NCI-H526 (cell line): ENCODE data around the gene TMEM44.

Experiments used
- DNase-seq, 2 experiments: peaks; one replicate each; lab custom pipeline; 2025; lab: John Stamatoyannopoulos, UW

The TMEM44 gene, protein sequence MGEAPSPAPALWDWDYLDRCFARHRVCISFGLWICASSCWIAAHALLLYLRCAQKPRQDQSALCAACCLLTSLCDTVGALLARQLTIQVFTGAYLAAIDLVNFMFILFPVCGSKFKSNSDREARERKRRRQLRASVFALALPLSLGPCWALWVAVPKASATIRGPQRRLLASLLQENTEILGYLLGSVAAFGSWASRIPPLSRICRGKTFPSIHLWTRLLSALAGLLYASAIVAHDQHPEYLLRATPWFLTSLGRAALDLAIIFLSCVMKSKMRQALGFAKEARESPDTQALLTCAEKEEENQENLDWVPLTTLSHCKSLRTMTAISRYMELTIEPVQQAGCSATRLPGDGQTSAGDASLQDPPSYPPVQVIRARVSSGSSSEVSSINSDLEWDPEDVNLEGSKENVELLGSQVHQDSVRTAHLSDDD

DNA sequence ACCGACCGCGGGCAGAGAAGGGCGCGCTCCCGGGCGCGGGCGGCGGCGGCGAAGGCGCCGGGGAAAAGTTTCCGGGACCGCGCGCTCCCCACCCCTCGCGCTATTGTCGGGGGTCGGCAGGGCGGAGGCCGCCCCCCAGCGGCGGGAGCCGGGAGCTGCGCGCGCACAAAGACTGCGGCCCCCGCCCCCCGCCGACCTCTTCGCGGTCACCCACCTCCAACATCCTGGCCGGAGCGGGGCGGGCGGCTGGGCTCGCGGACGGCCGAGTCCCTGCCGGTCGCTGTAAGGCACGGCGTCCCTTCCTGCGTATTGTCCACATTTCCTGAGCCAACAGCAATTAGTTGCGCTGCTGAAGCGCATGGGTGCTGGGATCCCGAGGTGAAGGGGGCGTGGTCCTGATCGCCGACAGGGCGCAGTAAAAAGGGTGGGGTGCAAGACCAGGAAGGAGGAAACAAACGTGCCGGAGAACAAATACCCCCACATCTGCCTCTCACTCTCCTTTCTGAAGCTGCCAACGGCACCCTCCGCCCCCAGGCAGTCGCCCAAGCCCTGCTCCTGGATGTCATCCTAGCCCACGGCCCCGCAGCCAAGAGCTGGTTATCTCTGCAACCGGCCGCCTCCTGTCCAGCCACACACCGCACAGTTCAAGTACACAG lies at the start of gene TMEM44:
Gene TMEM44, minus strand, starts transcription at position 71 of the 656 bp plus-strand sequence. CDS start 204 bp downstream, outside the sequence.
- DNase-seq = peak; percentile 66 to 82

DNA sequence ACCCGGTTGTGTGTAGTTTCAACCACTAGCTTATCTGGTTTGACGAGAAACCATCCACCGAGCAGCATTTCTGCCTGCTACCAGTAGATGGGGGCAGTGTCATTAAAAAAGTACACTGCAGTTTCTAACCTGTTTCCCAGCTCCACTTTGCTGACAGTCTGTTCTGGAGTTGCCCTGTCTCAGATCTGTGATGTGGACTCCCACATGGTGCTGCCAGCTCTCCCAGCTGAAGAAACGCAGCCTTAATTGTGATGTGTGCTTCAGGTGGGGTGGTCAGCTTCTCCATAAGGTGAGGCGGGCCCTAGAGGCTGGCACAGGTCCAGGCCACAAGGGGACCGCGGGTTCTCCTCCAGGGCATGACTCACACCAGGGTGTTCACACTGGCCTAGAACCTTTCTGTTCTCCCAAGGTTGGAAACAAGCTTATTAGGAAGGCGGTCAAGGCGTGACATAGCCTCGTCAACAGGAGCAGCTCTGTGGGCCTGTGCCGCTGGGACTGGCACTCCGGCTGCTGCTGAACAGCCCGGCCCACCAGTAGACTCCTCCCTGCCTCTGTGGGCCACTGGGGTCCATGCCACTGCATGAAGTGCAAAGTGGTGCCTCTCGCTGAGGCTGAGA lies 49.6 kb upstream of the TMEM44 start:
- peak; percentile 64 to 87 for DNase-seq

DNA sequence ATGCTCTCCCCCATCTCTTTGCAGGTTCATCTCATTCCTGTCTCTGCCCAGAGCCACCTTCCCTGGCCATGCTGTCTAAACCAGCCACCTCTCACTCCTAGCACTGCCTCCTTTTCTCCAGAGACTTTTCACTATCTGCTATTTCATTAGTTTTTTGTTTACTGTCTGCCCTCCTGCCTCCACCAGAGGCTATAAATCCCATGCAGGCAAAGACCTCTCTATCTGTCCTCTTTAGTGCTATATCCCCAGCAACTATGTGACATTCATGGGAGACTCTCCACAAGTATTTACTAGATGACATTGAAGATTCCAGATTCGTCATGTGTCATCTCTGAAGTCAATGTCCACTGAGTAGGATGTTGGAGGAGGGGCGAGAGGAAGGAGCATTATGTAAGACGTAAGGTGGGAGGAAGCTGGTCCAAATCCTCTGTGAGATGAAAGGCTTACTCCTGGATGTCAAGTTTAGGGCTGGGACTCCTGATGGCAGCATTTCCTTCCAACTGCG lies 49.0 kb upstream of the TMEM44 start:
- no peak for DNase-seq

DNA sequence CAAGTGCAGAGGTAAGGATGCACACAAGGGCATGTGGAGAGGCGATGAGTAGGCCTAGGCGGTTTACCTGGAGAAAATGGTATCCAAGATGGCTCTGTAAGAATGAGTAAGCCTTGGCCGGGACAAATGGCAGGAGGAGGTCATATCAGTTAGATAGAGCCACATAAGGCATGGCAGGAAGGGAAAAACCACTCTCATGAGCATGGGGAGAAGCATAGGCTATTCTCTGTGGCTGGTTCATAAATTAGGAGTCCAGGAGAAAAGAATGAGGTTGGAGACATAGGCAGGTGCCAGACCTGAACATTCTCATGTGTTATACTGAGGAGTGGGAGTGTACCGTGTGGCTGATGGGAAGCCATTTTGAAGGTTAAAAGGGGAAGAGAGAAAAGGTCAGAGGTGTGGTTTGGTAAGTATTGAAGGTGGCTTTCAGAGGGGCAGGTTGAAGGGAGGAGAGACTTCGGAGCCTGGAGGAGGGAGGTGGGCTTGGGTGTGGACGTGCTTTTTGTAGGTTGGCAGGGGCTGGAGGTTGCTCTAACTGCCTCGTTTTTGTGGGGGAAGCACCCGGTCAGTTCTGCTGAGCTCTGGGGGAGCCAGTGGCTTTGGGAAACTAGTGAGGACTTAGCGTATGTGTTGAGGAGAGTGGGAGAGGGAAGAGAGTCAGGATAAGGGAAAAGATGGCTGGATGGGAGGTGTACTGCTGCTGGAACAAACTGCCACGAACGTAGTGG lies 47.8 kb upstream of the TMEM44 start:
- no peak for DNase-seq

DNA sequence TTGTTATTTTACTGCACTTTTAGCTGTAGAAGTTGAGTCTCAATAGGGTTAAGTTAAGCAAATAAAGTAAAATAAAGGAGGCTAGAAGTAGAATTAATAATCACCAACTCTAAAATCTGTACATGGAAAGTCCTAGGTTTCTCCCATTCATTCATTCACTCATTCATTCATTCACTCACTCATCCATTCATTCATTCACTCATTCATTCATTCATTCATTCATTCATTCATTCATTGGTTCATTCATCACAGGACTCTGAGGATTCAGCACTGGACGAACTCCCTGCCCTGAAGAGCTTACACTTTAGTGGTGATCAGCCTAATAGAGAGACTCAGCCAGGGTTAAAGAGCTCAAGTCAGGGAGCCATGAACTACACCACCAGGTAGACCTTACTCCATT lies 43.3 kb upstream of the TMEM44 start:
- no peak for DNase-seq

DNA sequence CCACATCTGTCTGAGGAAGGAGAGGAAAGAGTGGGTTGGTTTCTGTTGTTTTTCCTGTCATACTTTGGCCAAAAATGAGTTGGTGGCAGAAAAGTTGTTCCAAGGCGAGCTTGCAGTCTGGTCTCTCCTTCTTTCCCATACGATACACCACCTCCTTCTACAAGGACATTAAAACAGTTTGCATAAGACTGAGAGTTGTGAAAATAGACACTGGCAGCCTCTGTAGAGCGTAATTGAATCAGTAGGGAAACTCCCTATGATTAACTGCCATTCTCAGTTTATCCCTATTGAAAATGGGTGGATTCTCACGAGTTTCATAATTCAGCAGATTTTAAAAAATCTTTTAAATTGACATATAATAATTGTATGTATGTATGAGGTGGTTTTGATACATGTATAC lies 42.5 kb upstream of the TMEM44 start:
- no peak for DNase-seq

DNA sequence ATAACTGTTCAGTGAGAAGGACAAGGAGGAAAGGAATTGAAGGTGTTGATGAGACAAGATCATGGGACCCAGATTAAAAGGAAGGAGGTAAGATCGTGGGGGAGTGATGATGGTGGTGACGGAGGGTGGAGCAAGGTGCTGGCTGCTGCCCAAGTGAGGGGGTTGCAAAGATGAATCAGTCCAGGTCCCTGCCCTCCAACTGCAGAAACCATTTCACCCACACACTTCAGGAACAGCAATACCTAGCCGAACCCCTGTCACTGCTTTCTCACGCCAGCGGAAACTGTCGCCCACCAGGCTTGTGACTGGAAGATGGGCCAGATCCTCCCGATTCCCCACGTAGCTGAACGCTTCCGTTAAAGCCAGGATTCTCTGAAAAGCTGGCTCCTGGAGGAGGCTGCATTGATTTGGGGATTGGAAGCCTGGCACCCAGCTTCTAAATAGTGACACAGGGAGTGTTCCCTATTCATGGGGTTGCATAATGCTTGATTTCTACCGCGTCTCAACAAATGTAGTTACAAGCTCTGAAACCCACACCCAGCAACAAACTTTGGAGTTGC lies 41.9 kb upstream of the TMEM44 start:
- no peak for DNase-seq

DNA sequence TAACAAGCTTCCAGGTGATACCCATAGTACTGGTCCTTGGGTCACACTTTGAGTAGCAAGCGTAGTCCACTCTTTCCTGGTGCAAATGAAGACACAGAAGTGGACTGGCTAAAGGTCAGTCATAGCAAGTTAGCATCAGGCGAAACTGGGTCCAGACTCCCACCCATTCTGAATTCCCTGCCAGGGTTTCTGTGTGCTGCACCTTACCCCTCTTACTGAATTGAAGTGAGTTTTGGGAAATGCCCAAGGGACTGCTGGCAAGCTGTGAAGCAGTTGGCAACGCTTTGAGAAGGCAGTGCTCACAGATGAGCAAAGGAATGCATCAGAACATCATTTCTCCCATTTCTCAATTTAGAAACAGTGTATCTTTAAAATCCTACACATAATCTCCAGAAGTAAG lies 40.5 kb upstream of the TMEM44 start:
- no peak for DNase-seq

DNA sequence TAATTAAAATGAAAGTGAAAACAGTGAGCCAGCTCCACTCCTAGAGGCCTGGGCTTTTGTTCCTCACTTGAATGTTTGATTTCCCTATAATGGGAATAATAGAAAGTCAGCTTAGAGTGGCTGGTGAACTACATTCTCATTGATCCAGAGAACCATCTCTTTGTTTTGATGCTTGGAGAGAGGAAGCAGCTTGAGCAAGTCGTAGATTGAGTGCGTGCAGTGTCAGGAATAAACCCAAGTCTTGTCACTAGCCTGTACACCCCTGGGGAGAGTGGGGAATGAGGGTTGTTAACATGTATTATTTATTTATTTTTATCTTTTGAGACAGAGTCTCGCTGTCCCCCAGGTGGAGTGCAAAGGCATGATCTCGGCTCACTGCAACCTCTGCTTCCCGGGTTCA lies 39.7 kb upstream of the TMEM44 start:
- no peak for DNase-seq

DNA sequence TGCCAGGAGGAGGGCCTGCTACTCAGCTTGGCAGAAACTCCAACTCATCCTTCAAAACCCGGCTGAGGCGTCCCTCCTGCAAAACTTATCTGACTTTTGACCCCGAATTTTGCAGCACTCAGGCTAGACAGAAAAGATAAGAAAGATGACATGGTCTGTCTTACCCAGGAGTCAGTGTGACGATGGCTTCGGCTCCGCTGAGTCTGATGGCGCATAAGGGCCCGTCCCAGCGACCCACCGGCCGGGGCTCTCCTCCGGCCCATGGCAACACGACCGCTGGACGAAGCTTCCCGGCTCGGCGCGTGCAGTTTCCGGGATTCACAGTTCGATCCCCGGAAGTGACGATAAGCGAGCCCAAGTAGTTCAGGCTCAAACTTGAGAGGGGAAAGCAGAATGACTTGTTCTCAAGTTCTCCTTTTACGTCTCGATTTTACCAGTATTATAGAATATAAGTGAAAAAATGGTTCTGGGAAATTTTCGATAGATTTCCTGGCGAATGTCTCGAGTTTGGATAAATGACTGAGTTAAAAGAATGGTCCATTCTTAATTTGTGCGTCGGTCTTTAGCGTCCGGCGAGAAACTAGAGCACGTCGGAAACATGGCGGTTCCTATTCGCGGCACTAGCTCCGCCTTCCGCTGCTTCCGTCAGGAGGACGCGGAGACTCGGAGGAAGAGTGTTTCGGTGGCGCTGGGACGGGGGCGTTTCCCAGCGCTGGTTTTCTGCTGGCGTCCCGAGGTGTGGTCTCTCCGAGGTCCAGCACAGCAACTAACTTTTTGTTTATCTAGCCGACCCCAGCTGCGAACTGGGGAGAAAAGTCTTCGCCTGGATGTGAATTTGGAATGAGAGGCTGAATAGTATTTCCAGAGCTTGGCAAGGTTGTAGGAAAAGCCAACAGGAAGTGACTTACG lies 38.9 kb upstream of the TMEM44 start, which contains the start of gene LSG1:
Gene LSG1, minus strand, starts transcription at position 292 of the 909 bp plus-strand sequence. Its CDS starts 29 bp downstream, at position 263.
- peak; percentile 94 to 95 for DNase-seq

DNA sequence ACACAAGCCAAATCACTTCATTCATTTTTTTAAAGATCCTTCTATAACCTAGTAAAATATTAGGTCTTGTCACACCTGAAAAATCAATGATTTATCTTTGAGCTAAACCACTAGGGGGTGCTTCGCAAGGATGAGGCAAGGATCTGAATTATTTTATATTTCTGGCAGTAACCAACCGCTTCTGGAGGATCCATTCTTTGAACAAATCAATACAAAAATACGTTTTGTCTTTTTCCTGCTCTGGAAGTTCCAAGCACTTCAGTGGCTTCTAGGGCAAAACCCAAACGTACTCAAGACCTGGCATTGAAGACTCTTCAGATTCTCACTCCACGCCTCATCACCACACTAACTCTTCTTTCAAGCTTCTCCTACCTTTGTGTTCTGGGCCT lies 38.3 kb upstream of the TMEM44 start:
- DNase-seq = peak; percentile 18 to 62

DNA sequence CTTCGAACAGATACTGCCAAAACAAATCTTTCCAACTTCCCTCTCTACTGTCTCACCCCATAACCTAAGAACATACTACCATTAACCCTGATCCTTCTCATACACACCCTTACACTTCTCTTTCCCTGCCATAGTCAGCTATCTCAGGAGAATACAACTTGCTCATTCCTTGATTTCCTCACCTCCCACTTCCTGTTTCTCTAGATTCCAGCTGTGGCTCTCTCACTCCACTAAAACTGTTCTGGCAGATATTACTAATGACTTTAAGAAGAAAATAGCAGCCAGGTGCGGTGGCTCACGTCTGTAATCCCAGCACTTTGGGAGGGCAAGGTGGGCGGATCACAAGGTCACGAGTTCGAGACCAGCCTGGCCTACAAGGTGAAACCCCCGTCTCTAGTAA lies 34.1 kb upstream of the TMEM44 start:
- no peak for DNase-seq

DNA sequence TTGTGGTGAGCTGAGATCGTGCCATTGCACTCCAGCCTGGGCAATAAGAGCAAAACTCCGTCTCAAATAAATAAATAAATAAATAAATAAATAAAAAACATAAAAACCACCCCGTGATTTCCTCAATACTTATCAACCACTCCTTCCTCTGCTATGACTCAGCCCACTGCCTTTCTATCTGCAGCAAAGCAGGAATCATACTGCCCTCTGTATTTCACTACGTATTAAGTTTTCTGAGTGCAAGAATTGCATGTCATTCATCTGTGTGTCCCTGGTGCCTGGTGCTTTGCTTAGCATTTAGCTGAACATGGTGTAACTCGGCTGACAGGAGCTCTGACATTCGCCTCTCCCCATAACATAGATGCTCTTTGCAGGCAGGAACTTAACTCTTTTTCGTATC lies 31.6 kb upstream of the TMEM44 start:
- no peak for DNase-seq

DNA sequence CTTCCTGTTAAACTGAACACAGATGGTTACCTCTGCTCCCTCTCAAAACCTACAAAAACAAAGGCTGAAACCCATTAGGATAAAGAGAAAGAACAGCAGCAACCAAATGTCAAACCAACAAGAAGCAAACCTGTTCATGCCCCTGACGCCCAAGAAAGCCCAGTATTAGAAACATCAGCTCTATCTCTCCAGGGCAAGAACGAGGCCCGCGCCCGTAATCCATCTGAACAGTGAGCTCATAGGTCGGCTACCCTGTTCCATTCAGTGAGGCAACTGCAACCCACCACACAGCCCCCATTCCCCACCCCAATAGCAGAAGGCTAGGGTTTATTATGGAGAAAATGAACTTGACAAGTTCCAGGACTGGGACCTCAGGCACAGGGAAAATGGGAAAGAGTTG lies 28.7 kb upstream of the TMEM44 start:
- DNase-seq = no peak

DNA sequence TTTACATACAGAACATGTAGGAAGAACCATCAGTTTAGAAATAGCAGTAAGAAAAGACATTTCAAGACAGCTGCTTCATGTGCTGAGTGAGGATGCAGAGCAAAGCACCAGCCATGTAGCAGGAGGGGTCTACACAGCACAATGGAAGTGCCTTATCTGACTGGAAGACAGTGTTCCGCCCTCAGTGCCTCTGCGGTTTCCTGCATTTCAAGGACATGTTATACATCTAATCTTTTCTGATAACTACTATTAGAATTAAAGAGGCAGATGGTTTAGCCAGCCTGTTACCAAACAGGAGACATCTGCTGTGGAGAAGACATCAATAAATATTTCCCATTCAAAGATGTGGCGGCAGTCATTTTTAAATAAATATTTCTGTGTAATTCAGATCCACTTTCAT lies 28.2 kb upstream of the TMEM44 start:
- DNase-seq = no peak

DNA sequence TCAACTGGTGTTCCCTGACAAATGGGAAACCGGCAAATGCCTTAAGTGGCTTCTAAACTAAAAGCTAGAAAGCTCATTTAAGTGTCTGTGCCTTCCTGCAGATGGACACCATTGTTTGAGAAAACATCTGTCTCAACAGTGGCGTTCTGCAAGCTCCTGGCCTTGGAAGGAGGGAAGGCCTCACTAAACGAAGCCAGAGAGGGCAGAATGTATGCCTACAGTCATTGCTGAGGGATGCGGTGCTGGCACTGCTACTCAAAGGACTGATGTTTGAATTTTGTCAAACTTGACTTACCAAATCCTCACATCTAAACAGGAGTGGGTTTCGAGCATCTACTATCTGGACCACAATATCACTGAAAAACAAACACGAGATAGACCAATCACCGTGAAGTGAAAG lies 26.6 kb upstream of the TMEM44 start:
- DNase-seq = no peak

DNA sequence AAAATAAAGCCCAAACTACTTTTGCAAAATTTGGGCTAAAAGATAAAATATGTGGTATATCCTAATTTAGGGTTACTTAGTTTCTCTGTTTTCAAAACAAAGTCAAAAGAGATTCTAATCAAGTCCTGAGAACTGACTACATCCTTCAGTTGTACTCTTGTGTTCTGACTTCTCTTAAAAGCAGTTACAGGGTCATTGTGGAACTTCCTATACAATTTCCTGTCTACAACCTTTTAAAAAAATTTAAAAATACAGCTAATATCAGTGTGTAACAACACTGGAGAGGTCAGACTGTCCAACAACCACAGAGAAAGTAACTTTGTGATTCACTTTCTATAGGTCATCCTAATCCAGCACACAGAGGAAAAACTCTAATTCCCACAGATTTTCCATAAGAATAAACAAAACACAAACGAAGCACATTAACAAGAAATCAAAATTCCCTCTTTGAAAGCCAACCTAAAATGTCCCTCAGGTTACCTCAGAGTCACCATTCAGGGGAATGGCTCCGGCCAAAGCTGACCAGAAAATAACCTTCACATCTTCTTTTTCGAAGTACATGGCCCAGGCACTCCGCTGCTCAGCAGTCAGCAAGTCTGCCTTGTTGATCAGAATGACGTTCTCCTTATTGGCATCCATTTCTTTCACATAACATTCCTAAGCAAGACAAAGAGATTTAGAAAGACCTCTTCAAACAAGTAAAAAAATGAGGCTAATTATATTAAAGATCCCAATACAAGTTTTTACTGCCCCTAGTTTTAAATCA lies 25.4 kb upstream of the TMEM44 start:
- no peak for DNase-seq

DNA sequence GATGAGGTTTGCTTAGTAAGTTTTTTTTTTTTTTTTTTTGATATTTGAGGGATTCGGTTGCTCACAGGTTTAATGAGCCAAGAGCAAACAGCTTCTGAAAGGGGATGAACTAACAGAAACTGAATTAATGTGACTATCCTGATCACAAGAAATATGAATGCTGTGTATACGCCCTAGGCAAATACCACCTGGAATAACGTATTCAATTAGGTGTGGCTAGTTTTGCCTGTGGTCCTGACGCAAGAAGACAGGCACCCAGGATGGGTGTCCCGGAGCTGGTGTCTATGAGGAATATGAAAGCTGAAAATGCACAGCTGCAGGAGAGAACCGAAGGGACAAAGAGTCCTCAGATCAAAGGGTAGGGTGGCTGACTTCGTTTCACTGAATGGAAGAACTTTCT lies 24.2 kb upstream of the TMEM44 start:
- peak; percentile 74 to 82 for DNase-seq

DNA sequence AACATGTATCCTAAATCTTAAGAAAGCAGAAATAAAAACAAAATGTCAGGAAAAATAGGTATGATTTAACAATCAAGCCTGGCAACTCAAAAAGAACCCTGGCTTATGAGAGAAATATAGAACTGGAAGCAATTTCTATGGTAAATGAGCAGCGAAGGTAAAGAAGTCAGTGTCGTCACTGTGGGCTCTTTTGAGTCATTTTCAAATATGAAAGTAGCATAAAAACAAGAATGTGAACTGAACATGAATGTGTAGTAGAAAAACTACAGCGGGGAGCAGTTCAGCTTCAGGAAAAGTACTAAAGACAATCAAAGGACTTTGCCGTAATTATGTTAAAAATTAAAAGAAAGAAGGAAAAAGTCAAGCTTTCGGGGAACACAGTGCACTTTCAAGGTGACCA lies 21.2 kb upstream of the TMEM44 start:
- no peak for DNase-seq

DNA sequence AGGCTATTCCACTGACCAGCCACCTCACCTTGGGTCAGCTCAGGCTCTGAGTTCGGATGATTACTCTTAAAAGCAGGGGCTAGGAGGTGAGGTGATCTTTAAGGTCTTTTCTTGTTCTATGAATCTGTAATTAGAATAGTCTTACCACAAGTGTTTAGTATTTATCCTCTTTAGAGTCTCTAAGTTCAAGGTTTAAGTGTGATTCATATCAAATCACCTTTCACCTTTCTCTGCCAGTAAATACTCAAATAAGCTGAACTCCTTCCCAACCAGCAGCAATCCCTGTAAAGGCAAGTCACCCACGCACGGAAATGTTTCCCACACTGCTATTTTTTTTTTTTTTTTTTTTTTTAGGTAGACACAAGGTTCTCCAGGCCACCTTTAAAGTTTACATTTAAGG lies 14.5 kb upstream of the TMEM44 start:
- no peak for DNase-seq
